ENCODE measurements around the gene TCF7L1.

Gene TCF7L1

DNA sequence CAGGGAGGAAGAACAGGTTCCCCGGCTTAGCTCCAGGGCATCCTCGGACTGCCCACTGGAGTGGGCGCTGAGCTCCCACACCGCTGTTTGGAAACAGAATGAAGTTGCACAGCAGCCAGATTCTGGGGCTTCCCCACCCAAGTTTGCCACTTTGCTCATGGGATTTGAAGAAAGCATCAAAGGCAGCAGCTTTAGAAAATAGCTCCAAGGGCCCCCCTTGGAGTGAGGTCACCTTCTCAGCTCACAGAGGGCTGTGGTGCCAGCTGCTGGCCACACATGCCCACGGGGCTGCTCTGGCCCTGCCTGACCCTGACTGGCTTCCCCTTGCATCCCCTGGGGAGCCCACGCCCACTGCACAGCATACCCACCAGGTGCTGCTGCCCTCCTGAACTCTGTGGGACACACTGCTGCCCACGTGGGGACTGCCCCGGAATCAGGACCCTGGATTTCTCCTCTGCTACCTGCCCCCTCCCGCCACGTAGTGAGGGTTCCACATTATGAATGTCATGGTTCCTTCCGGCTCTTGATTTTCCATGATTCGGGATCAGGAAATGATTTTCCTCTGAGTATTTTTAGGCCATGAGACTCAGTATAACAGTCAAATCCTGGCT lies 124.3 kb downstream of the TCF7L1 start:
- DNase-seq = no peak

DNA sequence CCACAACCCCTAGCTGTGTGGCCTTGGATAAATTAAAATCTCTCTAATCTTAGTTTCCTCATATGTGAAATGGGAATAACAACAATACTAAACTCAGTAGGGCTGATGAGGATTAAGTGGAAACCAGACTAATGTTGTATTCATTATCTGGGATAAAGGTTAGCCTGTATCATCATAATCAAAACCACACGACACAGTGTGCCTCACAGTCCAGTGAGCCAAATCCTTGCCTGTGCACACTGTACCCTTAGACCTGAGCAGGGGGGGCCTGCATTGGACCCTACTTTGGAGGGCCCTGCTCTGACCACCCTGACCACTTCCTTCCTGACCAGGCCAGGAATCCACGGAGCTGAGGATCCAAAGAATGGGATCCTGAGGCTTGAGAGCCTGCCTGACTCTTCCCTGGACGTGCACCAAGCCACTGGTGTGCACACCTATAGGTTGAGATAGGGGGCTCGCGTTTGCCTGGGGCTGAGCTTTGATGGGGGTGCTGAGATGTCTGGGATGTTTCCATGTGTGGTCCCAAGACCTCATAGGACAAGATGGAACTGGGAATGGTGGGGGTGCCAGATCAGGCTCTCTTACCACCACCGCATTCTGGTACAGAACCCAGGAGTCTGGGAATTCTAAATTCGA lies 124.9 kb downstream of the TCF7L1 start:
- DNase-seq = no peak

DNA sequence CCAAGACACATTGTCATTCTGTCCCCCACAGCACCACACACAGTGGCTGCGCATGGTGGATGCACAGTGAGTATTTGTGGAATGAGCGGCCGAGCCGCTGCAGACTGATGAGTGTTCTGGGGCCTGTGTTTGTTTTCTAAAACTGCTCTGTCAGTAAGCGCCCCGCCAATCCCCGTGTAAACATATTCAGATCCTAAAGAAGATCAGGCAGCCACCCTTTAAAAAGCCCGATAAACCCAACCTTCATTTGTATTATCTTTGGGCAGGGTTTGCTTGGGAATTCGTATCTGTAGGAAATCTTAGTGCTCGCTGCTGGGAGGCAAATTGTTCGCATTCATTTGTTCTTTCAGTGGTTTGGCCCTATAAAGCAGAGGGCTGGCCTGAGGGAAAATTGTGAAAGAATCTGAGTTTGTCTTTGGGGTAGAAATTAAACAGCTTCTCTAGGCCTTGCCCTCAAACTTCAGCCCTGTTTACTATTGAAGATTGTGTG lies 126.0 kb downstream of the TCF7L1 start:
- no peak for DNase-seq

DNA sequence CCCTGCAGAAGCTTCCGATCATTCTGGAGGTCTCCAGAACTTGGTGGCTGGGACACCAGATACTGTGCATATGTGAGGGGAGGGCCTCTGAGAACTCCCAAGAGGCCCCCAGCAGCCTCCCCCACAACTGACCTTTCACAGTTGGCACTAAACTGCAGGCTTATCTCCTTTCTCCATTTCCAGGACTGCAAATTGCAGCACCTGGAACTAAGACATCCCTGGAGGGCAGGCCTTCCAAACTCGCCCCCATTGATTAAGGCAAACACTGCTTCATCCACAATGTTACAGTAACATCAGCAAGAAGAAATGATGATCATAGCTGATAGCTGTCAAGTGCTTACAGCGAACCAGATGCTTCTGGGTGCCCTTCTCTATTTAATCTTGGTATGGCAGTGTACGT lies 126.7 kb downstream of the TCF7L1 start:
- DNase-seq = no peak

DNA sequence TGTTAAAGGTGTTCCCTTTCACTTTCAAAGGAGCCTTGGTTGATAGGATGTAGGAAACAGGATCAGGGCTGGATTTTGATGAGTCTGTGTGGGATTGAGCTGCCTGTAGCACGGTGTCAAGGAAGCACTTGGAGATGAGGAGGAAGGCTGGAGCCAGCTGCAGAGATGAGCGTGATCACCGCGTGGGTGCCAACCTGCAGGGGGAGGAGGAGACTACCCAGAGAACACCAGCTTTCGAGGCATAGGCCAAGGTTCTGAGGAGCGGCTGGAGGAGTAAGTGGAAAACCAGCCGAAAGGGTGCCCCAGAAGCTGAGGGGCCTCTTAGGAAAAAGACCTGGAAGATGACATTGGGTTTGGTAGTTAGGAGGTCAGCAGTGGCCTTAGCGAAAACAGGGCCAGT lies 130.4 kb downstream of the TCF7L1 start:
- DNase-seq = no peak

DNA sequence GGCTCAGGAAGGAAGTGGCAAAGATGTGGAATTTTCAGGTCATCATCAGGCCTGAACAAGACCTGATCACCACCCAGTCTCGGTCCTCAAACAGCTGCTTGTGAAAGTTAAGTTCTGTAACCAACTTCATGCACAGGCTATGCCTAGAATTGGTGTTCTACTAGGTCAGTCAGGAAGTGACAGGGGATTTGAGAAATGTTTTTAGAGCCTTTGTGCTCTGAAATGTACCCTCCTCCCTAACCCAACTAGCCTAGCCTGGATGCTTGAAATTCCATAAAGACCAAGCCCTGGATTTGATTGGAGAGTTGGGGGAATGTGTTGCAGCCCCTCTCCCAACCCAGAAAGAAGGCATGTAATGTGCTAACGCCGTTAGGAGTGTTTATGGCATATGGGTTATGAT lies 131.3 kb downstream of the TCF7L1 start:
- no peak for DNase-seq

DNA sequence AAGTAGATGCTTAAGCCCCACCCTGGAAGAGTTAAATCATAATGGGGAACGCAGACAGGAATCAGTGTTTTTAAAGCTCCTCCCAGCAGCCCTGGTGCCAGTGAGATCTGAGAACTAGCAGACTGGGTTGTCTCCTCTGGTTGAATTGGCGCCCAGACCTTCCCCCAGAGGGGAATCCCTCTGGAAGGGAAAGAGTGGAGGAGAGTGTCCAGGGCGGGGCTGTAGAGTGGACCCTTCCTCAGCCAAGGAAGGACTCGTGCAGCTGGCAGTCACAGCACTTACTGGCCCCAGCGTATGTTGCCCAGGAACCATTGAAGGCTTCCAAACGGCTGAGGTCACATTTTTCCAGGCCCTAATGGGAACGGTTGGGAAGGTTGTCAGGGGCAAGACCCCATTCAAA lies 132.1 kb downstream of the TCF7L1 start:
- no peak for DNase-seq

DNA sequence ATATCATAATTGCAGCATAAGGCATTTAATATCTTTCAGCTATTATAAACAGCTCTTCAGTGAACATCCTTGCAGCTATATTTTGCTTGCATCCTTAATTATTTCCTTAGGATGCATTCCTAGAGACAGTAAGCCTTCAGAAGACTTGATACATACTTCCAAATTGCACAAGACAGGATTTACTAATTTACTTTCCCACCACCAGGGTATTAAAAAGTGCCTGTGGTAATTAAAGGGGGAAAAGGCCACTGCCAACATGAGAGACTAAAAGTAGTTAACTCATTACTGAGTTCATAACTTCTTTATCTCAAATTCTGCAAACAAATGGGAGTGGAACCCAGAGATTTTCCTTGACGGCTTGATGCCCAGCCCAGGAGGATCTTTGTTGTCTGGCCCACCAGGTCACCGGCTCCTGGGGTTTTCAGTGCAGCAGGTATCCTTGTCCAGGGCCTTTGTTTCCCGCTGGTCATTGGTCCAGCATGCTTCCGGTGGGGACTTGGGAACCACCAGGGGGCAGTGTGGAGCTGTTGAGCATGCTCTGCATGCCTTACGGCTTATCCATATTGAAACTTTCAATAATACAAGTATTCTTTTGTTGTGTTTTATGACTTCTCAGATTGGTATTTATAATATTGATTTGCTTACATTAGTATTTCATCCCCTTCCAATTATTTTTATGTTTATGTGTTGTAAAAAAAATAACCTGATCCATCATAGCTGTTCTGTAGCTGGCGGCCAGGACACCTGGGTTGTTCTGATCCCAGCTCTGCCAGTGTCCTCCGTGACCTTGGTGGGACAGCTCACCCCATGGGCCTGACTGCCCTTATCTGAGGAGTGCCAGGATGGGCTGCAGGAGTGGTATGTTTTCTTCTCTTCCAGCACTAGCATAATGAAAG lies 133.2 kb downstream of the TCF7L1 start:
- no peak for DNase-seq

DNA sequence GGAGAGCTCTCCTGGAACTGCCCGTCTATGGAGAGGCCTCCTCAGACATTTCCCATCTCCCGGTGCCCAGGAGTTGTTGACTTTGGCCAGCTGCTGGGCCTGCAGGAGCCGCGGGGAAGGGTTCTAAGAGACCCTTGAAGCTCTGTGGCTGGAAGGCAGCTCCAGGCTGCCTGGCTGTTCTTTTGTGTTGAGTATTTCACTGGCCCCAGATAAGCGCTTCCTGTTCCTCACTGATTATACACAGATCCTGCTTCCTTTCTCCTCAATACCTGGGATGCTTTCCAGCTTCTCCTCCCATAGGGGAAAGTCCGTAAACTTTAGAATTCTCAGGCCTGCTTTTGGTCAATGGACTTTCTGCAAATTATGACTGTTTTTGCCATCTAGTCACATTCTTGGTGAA lies 136.8 kb downstream of the TCF7L1 start:
- DNase-seq = no peak

DNA sequence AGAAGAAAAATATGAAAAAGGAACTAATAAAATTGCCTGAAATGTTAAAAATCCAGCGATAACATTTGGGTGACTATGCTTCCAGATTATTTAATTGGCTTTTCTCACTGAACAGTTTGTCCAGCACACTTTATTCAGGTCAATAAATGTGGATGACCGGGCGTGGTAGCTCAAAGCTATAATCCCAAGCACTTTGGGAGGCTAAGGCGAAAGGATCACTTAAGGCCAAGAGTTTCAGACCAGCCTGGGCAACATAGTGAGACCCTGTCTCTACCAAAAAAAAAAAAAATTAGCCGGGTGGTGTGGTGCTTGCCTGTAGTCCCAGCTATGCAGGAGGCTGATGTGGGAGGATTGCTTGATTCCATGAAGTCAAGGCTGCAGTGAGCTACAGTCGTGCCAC lies 139.2 kb downstream of the TCF7L1 start:
- DNase-seq = no peak

DNA sequence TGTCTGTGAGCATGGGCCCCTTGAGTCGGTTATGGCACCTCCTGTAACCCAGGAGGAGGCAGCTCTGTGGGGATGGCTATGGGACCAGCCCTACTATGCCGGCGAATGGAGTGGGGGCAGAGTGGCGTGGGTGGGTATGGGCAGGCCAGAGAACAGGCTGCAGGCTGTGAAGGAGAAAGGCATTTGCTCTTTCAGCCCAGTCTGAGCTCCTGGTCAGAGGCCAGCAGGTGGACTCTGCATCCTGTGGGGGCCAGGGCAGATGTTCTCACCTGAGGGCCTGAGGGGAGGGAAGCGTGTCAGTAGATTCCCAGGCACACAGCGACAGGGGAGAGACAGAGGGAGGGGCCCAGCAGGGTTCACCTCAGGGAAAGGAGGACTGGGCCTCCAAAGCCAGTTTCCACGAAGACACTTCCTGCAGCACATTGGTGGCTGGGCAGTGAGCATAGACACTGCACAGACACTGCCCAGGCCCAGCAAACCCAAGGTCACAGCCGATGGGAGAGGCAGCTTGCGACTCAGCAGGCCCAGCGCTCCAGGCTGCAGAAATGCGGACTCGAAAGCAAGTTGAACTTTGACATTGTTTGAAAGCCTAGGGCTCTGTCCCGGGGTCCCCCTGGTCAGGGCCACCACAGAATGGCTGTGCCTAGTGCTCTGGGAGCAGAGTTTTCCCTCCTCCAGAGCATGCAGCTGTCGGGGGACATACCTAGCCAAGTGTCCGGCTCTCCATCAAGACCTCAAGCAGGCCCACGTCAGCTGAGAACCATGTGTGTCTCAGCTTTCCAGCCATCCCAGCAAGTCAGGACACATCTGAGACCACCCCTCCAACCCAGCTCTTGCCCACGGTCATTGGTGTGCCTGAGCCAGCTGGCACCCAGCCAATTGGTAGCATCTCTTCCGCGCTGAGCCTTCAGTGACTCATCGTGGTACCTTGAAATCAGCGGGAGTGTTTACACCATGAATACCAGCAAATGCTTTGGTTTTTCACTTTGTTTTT lies 140.8 kb downstream of the TCF7L1 start:
- DNase-seq = no peak

DNA sequence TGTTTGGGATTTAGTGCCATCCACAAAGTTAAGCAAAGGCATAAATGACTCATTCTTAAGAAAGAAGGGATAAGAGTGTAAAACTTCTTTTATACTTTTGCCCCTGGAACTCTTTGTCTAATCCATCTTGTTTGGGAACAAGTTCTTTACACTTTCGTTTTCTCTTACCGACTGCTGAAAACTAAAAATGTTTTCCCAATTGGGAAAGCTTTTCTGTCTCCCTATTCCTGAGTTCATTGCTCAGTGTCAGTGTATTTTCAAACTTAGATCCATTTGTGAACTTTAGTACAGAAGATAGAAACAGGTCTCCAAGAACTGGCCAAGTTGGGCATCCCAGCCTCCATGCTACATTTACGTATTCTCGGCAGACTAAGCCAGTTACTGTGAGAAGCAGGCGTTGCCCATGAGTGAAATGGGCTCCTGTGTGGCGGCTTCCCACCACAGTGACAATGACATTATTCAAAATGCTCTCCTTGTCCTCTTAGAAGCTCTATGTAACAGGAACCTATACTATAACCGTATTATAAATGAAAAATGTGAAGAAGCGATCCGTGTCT lies 142.9 kb downstream of the TCF7L1 start:
- DNase-seq = no peak

DNA sequence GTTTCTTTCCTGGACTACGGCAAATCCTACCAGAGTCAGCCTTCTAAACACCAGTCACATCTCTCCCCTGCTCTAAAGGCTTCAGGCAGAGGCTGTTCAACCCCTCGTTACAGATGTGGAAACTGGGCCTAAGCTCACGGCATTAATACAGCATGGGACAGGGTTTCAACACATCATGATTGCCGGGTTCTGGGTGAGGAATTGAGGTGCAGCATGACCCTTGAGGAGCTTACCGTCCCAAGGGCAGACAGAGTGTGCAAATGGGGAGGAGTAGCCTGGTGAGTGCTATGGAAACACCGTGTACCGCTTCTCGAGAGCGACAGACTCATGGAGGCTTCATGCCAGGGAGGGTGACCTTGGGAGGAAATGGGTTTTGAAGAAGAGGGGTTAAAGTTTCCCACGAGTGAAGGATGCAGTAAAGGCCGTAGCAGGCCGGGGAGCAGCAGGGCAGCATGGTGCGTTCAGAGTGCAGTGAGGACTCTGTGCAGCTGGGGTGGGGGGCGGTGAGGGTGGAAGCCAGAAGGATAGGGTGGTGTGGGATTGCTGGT lies 143.5 kb downstream of the TCF7L1 start:
- no peak for DNase-seq

DNA sequence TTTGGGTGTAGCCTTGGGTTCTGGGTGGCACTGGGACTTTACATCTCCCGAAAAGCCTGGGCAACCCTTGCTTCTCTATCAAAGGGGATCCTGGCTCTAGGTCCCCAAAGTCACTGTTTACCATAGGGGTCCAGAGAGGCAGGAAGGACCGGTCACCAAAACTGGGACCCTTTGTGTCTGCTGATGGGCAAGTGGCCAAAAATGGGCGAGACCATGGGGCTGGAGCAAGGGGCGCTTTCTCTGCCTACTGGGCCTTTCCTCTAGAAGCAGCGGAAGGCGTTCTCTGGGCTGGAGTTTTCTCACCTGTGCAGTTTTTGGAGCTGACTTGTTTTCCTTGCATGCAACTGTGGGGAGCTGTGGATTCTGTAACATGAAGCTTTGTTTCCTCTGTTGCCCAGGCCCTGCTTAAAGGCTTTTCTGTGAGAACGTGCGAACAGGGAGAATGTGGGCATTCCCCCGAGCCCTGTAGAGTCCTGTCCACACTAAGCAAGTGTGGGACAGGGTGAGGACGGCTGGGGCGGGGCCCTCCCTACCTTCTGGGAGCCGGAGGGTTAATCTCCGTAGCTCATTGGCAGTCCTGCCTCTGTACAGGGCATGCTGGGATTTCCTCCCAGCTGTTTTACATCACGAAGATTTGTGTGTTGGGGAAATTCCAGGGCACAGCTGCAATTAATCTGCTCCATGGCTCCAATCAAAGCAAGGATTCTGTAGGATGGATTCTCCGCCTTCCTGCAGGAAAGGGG lies 144.4 kb downstream of the TCF7L1 start:
- DNase-seq = no peak

DNA sequence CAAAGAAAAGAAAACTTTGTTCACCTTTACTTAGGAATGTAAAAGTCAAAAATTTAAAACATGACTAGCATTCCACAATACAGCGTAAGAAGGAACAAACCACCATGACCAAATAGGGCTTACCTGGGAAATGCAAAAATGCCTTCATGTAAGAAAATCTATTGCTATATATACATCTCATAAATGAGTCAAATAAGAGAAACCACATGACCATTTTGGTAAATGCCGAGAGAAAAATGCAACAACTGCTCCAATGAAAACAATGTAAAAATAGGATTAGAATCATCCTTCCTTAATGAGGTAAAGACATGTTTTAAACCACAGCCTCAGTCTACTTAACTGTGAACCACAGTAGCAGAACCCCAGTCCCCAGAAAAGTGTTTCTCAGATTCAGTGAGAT lies 145.2 kb downstream of the TCF7L1 start:
- DNase-seq = no peak

DNA sequence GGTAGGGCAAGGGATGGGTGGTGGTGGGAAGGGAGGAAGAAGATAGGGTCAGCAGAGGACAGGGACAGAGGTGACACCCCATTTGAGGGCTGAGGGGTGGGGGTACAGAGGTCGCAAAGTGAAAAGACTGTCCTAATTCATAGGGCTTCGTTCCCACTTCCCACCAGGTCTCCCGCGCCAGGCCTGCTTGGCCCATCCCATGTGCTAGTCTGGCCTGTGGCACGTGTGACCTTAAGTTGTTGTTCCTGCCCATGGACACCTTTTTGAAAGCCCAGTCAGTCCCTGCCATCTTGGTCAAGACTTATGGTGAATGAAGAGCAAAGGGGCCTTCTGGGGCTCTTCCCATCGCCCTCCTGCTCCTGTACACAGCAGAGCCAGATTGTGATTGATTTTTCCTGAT lies 148.4 kb downstream of the TCF7L1 start:
- DNase-seq = no peak

DNA sequence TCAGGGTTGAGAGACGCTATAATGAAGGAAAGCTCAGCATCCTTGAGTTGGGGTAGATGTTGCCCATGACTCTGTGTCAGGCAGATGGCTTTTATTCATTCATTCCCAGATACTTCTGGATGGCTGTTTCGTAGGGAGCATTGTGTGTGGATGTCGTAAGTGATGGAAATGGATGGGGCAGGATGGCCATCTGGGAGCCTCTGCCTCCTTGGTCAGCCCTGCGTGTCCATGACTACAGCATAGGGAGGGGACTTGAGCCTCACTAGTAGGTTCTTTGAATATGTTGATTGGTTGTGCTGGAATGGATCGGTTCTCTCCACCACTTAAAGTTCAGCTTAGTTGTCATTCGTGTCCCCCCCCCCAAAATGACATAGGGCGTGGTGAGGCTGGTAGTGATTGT lies 149.7 kb downstream of the TCF7L1 start:
- no peak for DNase-seq

DNA sequence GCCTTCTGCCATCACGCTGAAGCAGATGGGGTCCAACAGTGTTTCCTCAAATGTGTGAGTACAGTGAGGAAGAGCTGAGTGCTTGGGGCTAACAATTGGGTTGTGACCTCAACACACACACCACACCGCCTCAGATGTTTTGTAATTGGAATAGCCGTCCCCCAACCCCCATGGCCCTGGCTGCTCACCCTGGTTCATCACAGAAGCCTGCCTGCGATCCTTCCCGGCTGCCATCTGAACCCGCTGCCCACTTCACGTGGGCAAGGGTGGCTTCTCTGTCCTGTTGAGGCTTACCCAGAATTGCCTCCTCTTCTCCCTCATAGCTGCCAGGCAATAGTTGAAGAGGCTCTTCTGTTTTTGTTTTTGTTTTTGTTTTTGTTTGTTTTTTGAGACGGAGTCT lies 150.4 kb downstream of the TCF7L1 start:
- no peak for DNase-seq

DNA sequence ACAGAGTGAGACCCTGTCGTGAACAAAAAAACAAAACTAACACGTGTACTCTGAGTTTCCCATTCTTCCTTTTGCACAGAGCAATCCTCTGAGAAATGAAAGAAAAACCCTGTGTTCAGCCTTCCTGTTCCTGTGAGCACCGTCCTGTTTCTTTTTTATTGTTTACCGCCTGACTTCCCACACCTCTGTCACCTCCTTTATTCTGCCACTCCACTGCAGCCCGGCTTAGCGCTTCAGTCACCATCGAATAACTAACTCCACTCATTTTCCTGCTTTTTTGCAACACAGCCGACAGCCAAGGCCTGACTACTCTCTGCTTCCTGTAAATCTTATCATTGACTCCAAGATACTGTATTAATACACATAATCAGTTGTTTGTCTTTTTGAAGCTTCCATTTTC lies 153.7 kb downstream of the TCF7L1 start:
- no peak for DNase-seq

DNA sequence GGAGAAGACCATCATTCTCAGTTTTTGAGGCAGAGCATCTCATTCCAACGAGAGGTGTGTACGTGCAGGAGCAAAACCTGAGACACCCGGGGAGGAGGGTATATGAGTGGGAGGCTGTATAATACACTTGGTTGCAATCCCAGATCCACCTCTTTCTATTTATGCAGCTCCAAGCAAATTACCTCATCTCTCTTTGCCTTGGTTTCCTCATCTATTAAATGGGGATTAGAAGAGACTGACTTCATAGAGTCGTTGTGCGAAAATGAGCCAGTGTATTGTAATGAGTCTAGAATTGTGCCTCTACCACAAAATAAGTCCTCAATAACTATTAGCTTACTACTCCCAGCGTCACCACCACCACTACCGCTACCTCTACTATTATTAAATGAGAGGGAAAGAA lies 154.5 kb downstream of the TCF7L1 start:
- DNase-seq = no peak

DNA sequence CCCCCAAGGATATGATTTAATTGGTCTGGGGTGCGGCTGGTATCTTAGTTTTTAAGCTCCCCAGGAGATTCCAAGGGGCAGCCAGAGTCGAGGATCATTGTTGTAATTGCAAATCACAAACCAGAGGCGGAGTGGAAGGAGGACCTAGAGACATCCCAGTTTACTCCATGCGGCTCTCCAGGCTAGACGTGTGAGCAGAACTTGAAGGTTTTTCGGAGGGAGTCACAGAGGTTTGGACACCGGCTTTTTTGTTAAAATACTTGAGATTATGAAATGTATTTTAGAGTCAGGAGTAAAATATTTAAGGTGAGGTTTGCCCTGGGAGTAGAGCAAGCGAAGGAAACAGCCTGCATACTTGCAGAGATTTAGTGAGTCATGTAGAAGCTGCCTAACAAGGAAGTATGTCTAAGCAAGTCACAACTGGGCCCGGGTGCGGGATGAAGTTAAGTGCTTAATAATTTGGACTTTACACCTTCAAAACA lies 155.1 kb downstream of the TCF7L1 start:
- no peak for DNase-seq
